T-helper 17 cell (primary cell): ENCODE measurements around the gene FOXF2. TPM values are rescaled to one million over a fixed set of nuclear protein-coding genes. Genes with fewer than 3 reads are reported as not detected.

Experiments used
- ATAC-seq: fragments of 150-1000 bp; cut with Tn5 transposase; 2 replicates; pipeline ENCODE4 v1.10.0; 2021; ENCODE audit warnings: mild to moderate bottlenecking, moderate library complexity
- DNase-seq, 3 donors: peaks; one replicate each; pipeline versions ENCODE4 v3.0.0 to v3.0.0-alpha.2; 2020 to 2021
- H3K9me3 ChIP-seq: one replicate; pipeline ENCODE4 v1.7.0; 2013; ENCODE audit warnings: low read length, mild to moderate bottlenecking; ENCODE audit not compliant: control insufficient read depth, poor library complexity, severe bottlenecking
- H3K27ac Mint-ChIP-seq: one replicate; pipeline ENCODE4 v1.8.0; 2022; ENCODE audit warnings: mild to moderate bottlenecking, moderate library complexity, mixed read lengths
- H3K27me3 Mint-ChIP-seq: one replicate; pipeline ENCODE4 v1.8.0; 2022; ENCODE audit warnings: mixed read lengths
- H3K36me3 Mint-ChIP-seq: one replicate; pipeline ENCODE4 v1.8.0; 2022; ENCODE audit warnings: low read depth, mixed read lengths
- H3K4me1 Mint-ChIP-seq: one replicate; pipeline ENCODE4 v1.8.0; 2022; ENCODE audit warnings: mild to moderate bottlenecking, mixed read lengths
- H3K4me3 Mint-ChIP-seq: one replicate; pipeline ENCODE4 v1.8.0; 2022; ENCODE audit warnings: mild to moderate bottlenecking, moderate library complexity, mixed read lengths
- total RNA-seq, 4 donors: library from RNA in 2 of 4; stranded (reverse) in 2 of 4; gene quantifications; one replicate each; pipeline ENCODE4 v1.2.3 and lab custom pipeline; 2022 to 2026

The FOXF2 gene
- total RNA-seq, 2 donors from 2014 or later, result not detected

DNA sequence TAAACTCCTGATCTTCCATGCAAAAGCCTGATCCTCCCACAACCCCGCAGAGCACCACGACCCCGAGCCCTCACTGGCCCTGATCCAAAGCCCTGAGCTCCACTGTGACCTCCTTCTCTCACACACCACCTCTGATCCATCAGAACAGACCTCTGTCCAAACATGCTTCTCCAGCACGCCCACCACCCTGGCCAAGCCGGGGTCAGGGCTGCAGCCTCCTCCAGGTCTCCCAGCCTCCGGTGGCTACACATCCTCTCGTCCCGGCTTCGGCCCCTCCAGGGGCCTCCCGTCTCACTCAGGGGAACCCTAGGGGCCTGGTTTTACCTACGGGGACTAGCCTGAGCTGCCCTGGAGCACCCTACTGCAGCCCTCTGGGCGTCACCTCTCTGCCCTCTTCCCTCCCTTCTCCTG lies 49.1 kb downstream of the FOXF2 start:
- no peaks in the 10 kb centered on the region for H3K9me3 ChIP-seq
- DNase-seq (no peak), ATAC-seq (no peak)
- Mint-ChIP-seq H3K27ac (no peak overlapping the region), H3K4me3 (no peak overlapping the region), H3K27me3 (peaks cover 61% of the 10 kb centered on the region), H3K36me3 (peaks cover 4% of the 10 kb centered on the region), H3K4me1 (peaks cover 7% of the 10 kb centered on the region)

DNA sequence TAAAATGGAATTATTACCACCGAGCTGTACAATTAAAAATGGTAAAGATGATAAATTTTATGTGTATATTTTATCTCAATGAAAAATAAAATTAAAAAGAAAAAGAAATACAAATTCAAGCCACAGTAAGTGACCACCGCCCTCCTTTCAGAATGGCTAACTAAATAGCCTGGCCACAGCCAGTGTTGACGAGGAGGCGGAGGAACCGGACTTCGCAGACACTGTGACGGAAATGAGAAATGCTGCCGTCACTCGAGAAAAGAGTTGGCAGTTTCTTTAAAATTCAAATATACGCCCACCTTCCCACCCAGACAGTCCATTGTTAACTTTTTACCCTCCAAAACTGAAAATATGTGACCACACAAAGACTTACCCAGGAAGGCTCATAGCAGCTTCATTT lies 50.0 kb downstream of the FOXF2 start:
- DNase-seq (no peak), ATAC-seq (no peak)
- H3K9me3 ChIP-seq, result no peaks in the 10 kb centered on the region
- Mint-ChIP-seq H3K36me3 (peaks cover 4% of the 10 kb centered on the region), H3K4me3 (no peak overlapping the region), H3K27me3 (peaks cover 61% of the 10 kb centered on the region), H3K27ac (no peak overlapping the region), H3K4me1 (peaks cover 7% of the 10 kb centered on the region)

DNA sequence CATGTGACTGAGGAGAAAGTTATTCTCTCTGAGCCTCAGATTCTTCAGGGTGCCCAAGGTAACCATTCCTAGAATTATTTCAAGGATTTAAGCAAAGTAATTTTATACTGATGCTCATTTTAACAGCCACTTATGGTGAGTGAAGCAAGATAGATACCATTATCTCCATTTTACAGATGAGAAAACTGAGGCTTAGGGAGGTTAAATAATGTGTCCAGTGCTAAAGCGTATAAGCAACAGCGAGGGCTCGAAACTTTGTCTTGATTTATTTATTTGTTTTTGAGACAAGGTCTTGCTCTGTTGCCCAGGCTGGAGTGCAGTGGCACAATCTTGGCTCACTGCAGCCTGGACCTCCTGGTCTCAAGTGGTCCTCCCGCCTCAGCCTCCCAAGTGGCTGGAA lies 53.6 kb downstream of the FOXF2 start:
- ATAC-seq, result no peak
- peaks cover 44% of the 10 kb centered on the region for H3K27me3 Mint-ChIP-seq

More for the DNA sequence above, 53.6 kb downstream of the FOXF2 start:
- H3K27ac Mint-ChIP-seq, result no peak overlapping the region
- H3K9me3 ChIP-seq, result no peaks in the 10 kb centered on the region
- H3K4me1 Mint-ChIP-seq, result no peaks in the 10 kb centered on the region
- H3K36me3 Mint-ChIP-seq, result peaks cover 4% of the 10 kb centered on the region
- H3K4me3 Mint-ChIP-seq, result no peak overlapping the region
- no peak for DNase-seq

Other genes with a start within 250 kb of the FOXF2 start
- not detected for gene FOXQ1, start 77.5 kb upstream of the FOXF2 start, total RNA-seq
- under 1 TPM in 1 of 2 donors, not detected in 1; 0.21 TPM for gene FOXC1, start 220.3 kb downstream of the FOXF2 start, total RNA-seq